ENCODE data around the gene GNAI2. TPM values are rescaled to one million over a fixed set of nuclear protein-coding genes. Genes with fewer than 3 reads are reported as not detected.

The GNAI2 gene
- total RNA-seq, 1 experiment from 2014 or later = 185 TPM

- TF ChIP-seq, protein P1, sequence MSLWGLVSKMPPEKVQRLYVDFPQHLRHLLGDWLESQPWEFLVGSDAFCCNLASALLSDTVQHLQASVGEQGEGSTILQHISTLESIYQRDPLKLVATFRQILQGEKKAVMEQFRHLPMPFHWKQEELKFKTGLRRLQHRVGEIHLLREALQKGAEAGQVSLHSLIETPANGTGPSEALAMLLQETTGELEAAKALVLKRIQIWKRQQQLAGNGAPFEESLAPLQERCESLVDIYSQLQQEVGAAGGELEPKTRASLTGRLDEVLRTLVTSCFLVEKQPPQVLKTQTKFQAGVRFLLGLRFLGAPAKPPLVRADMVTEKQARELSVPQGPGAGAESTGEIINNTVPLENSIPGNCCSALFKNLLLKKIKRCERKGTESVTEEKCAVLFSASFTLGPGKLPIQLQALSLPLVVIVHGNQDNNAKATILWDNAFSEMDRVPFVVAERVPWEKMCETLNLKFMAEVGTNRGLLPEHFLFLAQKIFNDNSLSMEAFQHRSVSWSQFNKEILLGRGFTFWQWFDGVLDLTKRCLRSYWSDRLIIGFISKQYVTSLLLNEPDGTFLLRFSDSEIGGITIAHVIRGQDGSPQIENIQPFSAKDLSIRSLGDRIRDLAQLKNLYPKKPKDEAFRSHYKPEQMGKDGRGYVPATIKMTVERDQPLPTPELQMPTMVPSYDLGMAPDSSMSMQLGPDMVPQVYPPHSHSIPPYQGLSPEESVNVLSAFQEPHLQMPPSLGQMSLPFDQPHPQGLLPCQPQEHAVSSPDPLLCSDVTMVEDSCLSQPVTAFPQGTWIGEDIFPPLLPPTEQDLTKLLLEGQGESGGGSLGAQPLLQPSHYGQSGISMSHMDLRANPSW (CRISPR knock-in tag; conservative IDR thresholded peaks at IDR 0.05; ENCODE audit: low read depth) = no peak
- TF ChIP-seq, protein P2, sequence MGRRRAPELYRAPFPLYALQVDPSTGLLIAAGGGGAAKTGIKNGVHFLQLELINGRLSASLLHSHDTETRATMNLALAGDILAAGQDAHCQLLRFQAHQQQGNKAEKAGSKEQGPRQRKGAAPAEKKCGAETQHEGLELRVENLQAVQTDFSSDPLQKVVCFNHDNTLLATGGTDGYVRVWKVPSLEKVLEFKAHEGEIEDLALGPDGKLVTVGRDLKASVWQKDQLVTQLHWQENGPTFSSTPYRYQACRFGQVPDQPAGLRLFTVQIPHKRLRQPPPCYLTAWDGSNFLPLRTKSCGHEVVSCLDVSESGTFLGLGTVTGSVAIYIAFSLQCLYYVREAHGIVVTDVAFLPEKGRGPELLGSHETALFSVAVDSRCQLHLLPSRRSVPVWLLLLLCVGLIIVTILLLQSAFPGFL (CRISPR knock-in tag; IDR thresholded peaks at IDR 0.05; ENCODE audit: borderline replicate concordance) = 0 out of 2 replicates have a peak, but pooled peaks have one; percentile 38
- TF ChIP-seq ESRRA (CRISPR knock-in tag; IDR thresholded peaks at IDR 0.05; ENCODE audit: borderline replicate concordance) = peak; percentile 72; the same call in 1 of the 2 replicates
- no peak for TF ChIP-seq TEAD4 (CRISPR knock-in tag; IDR thresholded peaks at IDR 0.05)
- TF ChIP-seq ATF1 (CRISPR knock-in tag; IDR thresholded peaks at IDR 0.05) = no peak
- TF ChIP-seq, protein P3, sequence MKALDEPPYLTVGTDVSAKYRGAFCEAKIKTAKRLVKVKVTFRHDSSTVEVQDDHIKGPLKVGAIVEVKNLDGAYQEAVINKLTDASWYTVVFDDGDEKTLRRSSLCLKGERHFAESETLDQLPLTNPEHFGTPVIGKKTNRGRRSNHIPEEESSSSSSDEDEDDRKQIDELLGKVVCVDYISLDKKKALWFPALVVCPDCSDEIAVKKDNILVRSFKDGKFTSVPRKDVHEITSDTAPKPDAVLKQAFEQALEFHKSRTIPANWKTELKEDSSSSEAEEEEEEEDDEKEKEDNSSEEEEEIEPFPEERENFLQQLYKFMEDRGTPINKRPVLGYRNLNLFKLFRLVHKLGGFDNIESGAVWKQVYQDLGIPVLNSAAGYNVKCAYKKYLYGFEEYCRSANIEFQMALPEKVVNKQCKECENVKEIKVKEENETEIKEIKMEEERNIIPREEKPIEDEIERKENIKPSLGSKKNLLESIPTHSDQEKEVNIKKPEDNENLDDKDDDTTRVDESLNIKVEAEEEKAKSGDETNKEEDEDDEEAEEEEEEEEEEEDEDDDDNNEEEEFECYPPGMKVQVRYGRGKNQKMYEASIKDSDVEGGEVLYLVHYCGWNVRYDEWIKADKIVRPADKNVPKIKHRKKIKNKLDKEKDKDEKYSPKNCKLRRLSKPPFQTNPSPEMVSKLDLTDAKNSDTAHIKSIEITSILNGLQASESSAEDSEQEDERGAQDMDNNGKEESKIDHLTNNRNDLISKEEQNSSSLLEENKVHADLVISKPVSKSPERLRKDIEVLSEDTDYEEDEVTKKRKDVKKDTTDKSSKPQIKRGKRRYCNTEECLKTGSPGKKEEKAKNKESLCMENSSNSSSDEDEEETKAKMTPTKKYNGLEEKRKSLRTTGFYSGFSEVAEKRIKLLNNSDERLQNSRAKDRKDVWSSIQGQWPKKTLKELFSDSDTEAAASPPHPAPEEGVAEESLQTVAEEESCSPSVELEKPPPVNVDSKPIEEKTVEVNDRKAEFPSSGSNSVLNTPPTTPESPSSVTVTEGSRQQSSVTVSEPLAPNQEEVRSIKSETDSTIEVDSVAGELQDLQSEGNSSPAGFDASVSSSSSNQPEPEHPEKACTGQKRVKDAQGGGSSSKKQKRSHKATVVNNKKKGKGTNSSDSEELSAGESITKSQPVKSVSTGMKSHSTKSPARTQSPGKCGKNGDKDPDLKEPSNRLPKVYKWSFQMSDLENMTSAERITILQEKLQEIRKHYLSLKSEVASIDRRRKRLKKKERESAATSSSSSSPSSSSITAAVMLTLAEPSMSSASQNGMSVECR (CRISPR knock-in tag; IDR thresholded peaks at IDR 0.05; ENCODE audit: borderline replicate concordance) = peak; percentile 30; the same call in 1 of the 2 replicates
- no peak for TF ChIP-seq NFE2L1 (CRISPR knock-in tag; IDR thresholded peaks at IDR 0.05)
- TF ChIP-seq, protein P4, sequence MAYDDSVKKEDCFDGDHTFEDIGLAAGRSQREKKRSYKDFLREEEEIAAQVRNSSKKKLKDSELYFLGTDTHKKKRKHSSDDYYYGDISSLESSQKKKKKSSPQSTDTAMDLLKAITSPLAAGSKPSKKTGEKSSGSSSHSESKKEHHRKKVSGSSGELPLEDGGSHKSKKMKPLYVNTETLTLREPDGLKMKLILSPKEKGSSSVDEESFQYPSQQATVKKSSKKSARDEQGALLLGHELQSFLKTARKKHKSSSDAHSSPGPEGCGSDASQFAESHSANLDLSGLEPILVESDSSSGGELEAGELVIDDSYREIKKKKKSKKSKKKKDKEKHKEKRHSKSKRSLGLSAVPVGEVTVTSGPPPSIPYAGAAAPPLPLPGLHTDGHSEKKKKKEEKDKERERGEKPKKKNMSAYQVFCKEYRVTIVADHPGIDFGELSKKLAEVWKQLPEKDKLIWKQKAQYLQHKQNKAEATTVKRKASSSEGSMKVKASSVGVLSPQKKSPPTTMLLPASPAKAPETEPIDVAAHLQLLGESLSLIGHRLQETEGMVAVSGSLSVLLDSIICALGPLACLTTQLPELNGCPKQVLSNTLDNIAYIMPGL (CRISPR knock-in tag; IDR thresholded peaks at IDR 0.05) = no peak
- TF ChIP-seq, protein P5, sequence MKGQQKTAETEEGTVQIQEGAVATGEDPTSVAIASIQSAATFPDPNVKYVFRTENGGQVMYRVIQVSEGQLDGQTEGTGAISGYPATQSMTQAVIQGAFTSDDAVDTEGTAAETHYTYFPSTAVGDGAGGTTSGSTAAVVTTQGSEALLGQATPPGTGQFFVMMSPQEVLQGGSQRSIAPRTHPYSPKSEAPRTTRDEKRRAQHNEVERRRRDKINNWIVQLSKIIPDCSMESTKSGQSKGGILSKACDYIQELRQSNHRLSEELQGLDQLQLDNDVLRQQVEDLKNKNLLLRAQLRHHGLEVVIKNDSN (CRISPR knock-in tag; IDR thresholded peaks at IDR 0.05) = no peak; the same call in 1 of the 2 replicates
- peak; percentile 65; the same call in 1 of the 2 replicates for TF ChIP-seq ETV6 (CRISPR knock-in tag; IDR thresholded peaks at IDR 0.05)
- TF ChIP-seq NR3C1 (CRISPR knock-in tag; conservative IDR thresholded peaks at IDR 0.05; ENCODE audit: low read depth) = no peak
- TF ChIP-seq FOXJ3 (CRISPR knock-in tag; IDR thresholded peaks at IDR 0.05; ENCODE audit: borderline replicate concordance) = no peak
- TF ChIP-seq FOXP1 (CRISPR knock-in tag; IDR thresholded peaks at IDR 0.05; ENCODE audit: borderline replicate concordance) = peak; percentile 78
- TF ChIP-seq MAX (CRISPR knock-in tag; IDR thresholded peaks at IDR 0.05) = peak; percentile 34; the same call in 1 of the 2 replicates
- 0 out of 2 replicates have a peak, but pooled peaks have one; percentile 35 for TF ChIP-seq GABPB1 (CRISPR knock-in tag; IDR thresholded peaks at IDR 0.05)
- TF ChIP-seq ZNF232 (CRISPR knock-in tag; IDR thresholded peaks at IDR 0.05) = no peak
These were observed 63.0 kb downstream of the GNAI2 start, which contains the start of the genes HYAL3 and NAA80 (continued) for GRCh38 chr3:50298836-50299637.

All from WTC11 (cell line).